Esophagus (tissue), 2 donors: Measurements from ENCODE around the gene ODAD4. TPM values are rescaled to one million over a fixed set of nuclear protein-coding genes. Genes with fewer than 3 reads are reported as not detected.
A peak's percentile ranks its signal among the peaks of the same experiment; 100 is the strongest.

Experiments
- H3K27ac ChIP-seq, 2 donors: one replicate each; pipeline ENCODE4 v1.5.1; 2013; ENCODE audit warnings: low read depth in 2 of 2, mild to moderate bottlenecking in 2 of 2, inconsistent platforms in 1 of 2, low read length in 1 of 2, moderate library complexity in 1 of 2
- H3K27me3 ChIP-seq, 2 donors: one replicate each; pipeline ENCODE4 v1.6.1; 2013; ENCODE audit warnings: low read length in 2 of 2, control low read depth in 1 of 2, mild to moderate bottlenecking in 1 of 2; ENCODE audit not compliant: insufficient read depth in 2 of 2, control insufficient read depth in 1 of 2
- H3K36me3 ChIP-seq, 2 donors: one replicate each; pipeline ENCODE4 v1.6.1; 2013; ENCODE audit warnings: low read length in 1 of 2; ENCODE audit not compliant: control insufficient read depth in 2 of 2, insufficient read depth in 2 of 2
- H3K4me1 ChIP-seq, 2 donors: one replicate each; pipeline ENCODE4 v1.6.1; 2013; ENCODE audit warnings: low read length in 1 of 2; ENCODE audit not compliant: control insufficient read depth in 2 of 2, insufficient read depth in 2 of 2
- H3K4me3 ChIP-seq, 2 donors: one replicate each; pipeline ENCODE4 v1.5.1; 2013; ENCODE audit warnings: low read length in 2 of 2, mild to moderate bottlenecking in 2 of 2, low read depth in 1 of 2, moderate library complexity in 1 of 2
- H3K9me3 ChIP-seq, 2 donors: one replicate each; pipeline ENCODE4 v1.6.1; 2013; ENCODE audit warnings: mild to moderate bottlenecking in 2 of 2, low read depth in 1 of 2, low read length in 1 of 2, moderate library complexity in 1 of 2; ENCODE audit not compliant: control insufficient read depth in 2 of 2, insufficient read depth in 1 of 2
- WGBS, 2 donors: extraction: QIAGEN DNeasy Blood & Tissue Kit; methylation state at CpG; one replicate each; pipeline ENCODE4 v1.1.7; 2013; 5-methylcytosine and 5-hydroxymethylcytosine counted together
- polyA plus RNA-seq, 2 donors: library from polyadenylated mRNA; stranded (reverse); fragments of 200-250 nt; gene quantifications; one replicate each; pipeline ENCODE4 v1.2.3, GENCODE V29; 2013
- donor health status: healthy with polysubstance abuse.
- donor health status: Bipolar disorder and iron deficiency.

ODAD4 gene
- polyA plus RNA-seq, 2 donors = 0.18 to 0.31 TPM

DNA sequence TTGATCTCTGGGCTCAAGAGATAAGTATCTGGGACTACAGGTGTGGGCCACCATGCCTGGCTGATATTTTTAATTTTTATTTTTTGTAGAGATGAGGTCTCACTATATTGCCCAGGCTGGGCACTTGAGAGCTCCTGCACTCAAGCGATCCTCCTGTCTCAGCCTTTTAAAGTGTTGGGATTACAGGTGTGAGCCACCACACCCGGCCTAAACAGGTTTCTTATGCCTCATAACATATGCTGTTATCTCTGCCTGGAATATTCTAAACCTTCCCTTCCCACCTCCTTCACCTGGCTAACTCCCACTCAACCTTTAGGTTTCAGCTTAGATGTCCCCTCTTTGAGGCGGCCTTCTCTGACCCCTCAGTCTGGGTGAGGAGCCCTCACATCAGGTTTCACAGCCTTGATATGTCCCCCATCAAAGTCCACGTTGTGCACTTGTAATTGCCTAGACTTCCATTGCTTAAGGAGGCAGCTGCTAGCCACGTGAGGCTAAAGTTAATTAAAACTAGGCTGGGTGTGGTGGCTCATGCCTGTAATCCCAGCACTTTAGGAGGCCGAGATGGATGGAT is 27.5 kb downstream of the ODAD4 start:
- Histone ChIP-seq H3K36me3 (no peaks in the 10 kb centered on the region), H3K9me3 (no peaks in the 10 kb centered on the region), H3K4me3 (no peak overlapping the region), H3K4me1 (no peaks in the 10 kb centered on the region), H3K27ac (no peak overlapping the region), H3K27me3 (no peaks in the 10 kb centered on the region)
- 76 to 86% methylated on average over 6 of the region's 6 CpGs for WGBS, 2 donors

GRCh38 chr17:41959030-41959335 is 28.6 kb downstream of the ODAD4 start:
- Histone ChIP-seq H3K4me3 (no peak overlapping the region), H3K27ac (no peak overlapping the region), H3K27me3 (no peaks in the 10 kb centered on the region), H3K4me1 (no peaks in the 10 kb centered on the region), H3K9me3 (no peaks in the 10 kb centered on the region), H3K36me3 (no peaks in the 10 kb centered on the region)
- whole genome bisulfite sequencing, 2 donors = 69 to 78% methylated on average over 2 of the region's 2 CpGs

DNA sequence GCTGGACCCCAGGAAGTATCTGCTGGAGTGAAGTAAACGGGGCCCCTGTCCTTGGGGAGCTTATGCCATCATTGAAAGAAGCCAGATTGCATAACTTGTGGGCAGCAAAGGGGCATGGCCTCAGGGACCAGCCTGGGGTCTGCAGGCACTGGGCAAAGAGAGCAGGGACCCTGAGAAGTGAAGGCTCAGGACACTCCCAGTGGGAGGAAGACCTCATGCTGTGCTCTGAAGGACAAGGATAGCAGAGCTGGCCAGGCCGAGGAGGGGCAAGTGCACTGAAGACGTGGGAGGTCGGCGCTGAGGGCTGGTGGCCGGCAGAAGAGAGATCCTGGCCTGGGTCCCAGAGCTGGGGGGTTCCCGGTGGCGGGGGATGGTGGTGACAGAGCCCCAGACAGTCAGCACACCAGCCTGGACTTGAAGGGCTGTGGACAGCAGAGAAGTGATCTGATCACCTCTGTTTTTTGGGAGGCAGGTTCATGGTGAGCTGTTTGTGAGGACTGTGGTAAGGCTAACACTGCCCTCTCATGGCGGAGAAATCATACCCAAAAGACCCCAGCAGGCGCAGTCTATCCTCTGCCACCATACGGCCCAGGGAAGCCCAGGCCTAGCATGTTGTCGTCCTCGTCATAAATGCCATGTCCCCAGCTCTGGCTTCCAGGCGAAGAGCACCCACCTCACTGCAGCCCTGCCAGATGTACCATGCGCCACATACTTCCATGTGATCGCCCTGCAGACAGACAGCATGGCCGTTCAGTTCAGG is 29.1 kb downstream of the ODAD4 start:
- Histone ChIP-seq H3K36me3 (no peaks in the 10 kb centered on the region), H3K9me3 (no peaks in the 10 kb centered on the region), H3K27ac (no peak overlapping the region), H3K4me3 (no peak overlapping the region), H3K27me3 (no peaks in the 10 kb centered on the region), H3K4me1 (no peaks in the 10 kb centered on the region)
- WGBS, 2 donors = 52 to 60% methylated on average over 17 of the region's 17 CpGs

- Histone ChIP-seq H3K27me3 (no peaks in the 10 kb centered on the region), H3K4me3 (no peak overlapping the region), H3K9me3 (no peaks in the 10 kb centered on the region), H3K27ac (no peak overlapping the region), H3K36me3 (no peaks in the 10 kb centered on the region), H3K4me1 (no peaks in the 10 kb centered on the region)
- 60 to 78% methylated on average over 5 of the region's 5 CpGs for WGBS, 2 donors
Observed at GRCh38 chr17:41962111-41962510, 31.7 kb downstream of the ODAD4 start.

- no peaks in the 10 kb centered on the region for H3K27me3 ChIP-seq
- 18 to 22% methylated on average over 9 of the region's 9 CpGs for WGBS, 2 donors
Observed at GRCh38 chr17:41962768-41963434, 32.5 kb downstream of the ODAD4 start.

DNA sequence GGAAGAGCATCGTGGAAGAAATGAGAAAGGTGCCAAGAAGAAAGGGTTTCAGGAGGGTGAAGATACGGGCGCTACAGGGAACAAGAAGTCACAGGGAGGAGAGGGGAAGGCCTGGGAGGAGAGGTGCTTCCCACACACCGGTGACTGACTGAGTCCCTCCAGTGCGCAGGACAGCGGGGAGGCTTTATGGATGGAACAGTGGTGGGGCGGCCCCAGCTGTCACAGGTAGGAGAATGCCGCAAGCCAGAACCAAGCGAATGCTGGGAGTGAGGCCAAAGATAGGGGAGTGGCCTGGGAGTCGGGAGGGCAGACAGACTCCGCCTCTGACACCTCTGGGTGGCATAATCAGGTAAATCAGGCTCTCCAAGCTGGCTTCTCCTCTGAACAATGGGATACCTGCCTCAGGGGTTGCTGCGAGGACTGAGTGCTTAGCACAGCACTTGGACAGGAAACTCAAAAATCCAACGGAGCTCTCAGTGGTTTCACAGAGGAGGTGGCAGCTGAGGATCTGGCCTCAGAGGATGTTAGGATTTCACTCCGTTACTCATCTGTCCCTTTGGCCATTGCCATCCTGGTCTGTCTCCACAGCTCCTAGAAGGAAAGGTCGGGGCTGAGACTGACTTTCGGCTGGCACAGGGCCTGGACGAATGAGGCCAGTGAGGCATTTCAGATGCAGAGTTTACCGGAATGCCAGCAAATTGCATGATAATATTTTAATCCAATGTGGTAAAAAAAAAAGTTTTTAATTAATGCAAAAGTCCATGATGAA is 35.5 kb downstream of the ODAD4 start:
- peaks cover 5 to 14% of the 10 kb centered on the region in 2 donors for H3K36me3 ChIP-seq
- 4 to 7% methylated on average over 18 of the region's 18 CpGs for WGBS, 2 donors
- peak overlapping the region; percentile 68 to 92 for H3K4me3 ChIP-seq
- H3K27me3 ChIP-seq = no peaks in the 10 kb centered on the region
- H3K27ac ChIP-seq = peak overlapping the region; percentile 73 to 94
- H3K9me3 ChIP-seq = no peaks in the 10 kb centered on the region
- peaks cover 10 to 20% of the 10 kb centered on the region in 2 donors for H3K4me1 ChIP-seq

More at GRCh38 chr17:41962768-41963434, 32.5 kb downstream of the ODAD4 start:
- no peak overlapping the region for H3K4me3 ChIP-seq
- H3K36me3 ChIP-seq = peaks cover 0 to under 1% of the 10 kb centered on the region in 2 donors
- H3K4me1 ChIP-seq = peaks cover 4 to 7% of the 10 kb centered on the region in 2 donors
- H3K27ac ChIP-seq = no peak overlapping the region
- H3K9me3 ChIP-seq = no peaks in the 10 kb centered on the region

- Histone ChIP-seq H3K9me3 (no peaks in the 10 kb centered on the region), H3K27ac (peak within 1 kb of the TSS; percentile 73 to 94), H3K36me3 (peaks cover 7 to 18% of the 10 kb centered on the region in 2 donors), H3K4me3 (peak within 1 kb of the TSS; percentile 68 to 92), H3K4me1 (peaks cover 10 to 21% of the 10 kb centered on the region in 2 donors), H3K27me3 (no peaks in the 10 kb centered on the region)
- WGBS, 2 donors = 0 to 1% methylated on average over 69 to 71 of the region's 71 CpGs
Observed at GRCh38 chr17:41966463-41967140, 36.2 kb downstream of the ODAD4 start, which contains the start of gene CNP. Gene CNP (plus strand): TSS chr17:41966795. CDS start chr17:41966885, 90 bp downstream.

GRCh38 chr17:41967141-41967920 is 36.9 kb downstream of the ODAD4 start:
- peak overlapping the region; percentile 68 to 92 for H3K4me3 ChIP-seq
- no peaks in the 10 kb centered on the region for H3K9me3 ChIP-seq
- H3K36me3 ChIP-seq = peaks cover 7 to 25% of the 10 kb centered on the region in 2 donors
- H3K4me1 ChIP-seq = peaks cover 10 to 22% of the 10 kb centered on the region in 2 donors
- peak overlapping the region; percentile 73 to 94 for H3K27ac ChIP-seq
- H3K27me3 ChIP-seq = no peaks in the 10 kb centered on the region
- 14% methylated on average over 35 to 39 of the region's 39 CpGs for WGBS, 2 donors
